IPS-18c (cell line): ENCODE data around the gene TDRD12.
"Not testable (repeated sequence)": the region's sequence is repeated elsewhere in the genome, so short reads cannot be mapped to it uniquely, and the experiment has no call there.

Experiments
- H3K4me3 ChIP-seq: 2 replicates; pipeline ENCODE4 v1.7.0; 2013; ENCODE audit warnings: low read depth, mild to moderate bottlenecking, low read length, moderate library complexity; ENCODE audit not compliant: insufficient read depth
- H3K9me3 ChIP-seq: one replicate; pipeline ENCODE4 v1.6.1; 2013; ENCODE audit warnings: mild to moderate bottlenecking, low read length, moderate library complexity; ENCODE audit not compliant: control insufficient read depth, insufficient read depth

TDRD12 gene

DNA sequence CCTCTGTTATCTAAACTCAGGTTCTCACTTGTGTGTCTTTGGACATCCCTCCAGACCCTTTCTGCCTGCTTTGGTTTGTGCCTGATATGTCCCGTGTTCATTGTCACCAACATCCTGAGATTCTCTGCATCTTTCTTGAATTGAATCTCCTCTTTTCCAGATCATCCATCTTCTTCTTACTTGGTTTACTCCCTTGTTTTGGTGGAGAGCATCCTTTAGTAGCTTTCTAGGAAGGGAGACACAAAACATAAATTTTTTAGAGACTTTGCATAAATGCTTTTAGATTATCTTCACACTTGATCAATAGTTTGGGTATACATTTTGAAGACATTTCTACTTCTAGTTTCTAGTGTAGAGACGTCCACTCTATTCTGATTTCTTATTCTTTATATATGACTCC is 61.7 kb downstream of the TDRD12 start:
- H3K9me3 ChIP-seq = no peaks in the 10 kb centered on the region
- H3K4me3 ChIP-seq = no peak overlapping the region

- not testable (repeated sequence) for H3K9me3 ChIP-seq
Measured at GRCh38 chr19:32782089-32782488, 62.5 kb downstream of the TDRD12 start.

DNA sequence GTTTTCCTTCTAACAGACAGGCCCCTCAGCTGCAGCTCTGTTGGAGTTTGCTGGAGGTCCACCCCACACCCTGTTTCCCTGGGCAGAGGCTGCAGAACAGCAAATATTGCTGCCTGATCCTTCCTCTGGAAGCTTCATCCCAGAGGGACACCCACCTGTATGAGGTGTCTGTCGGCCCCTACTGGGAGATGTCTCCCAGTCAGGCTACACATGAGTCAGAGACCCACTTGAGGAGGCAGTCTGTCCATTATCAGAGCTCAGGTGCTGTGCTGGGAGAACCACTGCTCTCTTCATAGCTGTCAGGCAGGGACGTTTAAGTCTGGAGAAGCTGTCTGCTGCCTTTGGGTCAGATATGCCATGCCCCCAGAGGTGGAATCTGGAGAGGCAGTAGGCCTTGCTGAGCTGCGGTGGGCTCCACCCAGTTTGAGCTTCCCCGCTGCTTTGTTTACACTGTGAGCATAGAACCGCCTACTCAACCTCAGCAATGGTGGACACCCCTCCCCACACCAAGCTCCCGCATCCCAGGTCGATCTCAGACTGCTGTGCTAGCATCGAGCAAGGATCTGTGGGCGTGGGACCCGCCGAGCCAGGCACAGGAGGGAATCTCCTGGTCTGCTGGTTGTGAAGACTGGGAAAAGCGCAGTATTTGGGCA is 67.7 kb downstream of the TDRD12 start:
- not testable (repeated sequence) for H3K4me3 ChIP-seq, H3K9me3 ChIP-seq

More at GRCh38 chr19:32782089-32782488, 62.5 kb downstream of the TDRD12 start:
- not testable (repeated sequence) for H3K4me3 ChIP-seq

GRCh38 chr19:32787895-32788294 is 68.3 kb downstream of the TDRD12 start:
- H3K9me3 ChIP-seq, H3K4me3 ChIP-seq: not testable (repeated sequence)

DNA sequence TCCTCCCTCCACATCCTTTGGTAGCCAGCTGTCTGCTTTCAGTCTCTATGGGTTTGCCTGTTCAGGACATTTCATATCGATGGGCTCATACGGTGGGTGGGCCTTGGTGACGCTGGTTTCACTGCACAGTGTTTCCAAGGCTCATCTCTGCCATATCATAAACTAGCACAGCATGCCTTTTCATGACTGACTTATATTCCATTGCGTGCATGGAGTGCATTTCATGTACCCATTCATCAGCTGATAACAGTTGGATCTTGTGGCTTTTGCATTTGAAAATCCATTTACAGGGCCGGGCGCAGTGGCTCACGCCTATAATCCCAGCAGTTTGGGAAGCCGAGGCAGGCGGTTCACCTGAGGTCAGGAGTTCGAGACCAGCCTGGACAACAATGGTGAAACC is 69.9 kb downstream of the TDRD12 start:
- no peaks in the 10 kb centered on the region for H3K9me3 ChIP-seq
- H3K4me3 ChIP-seq = no peak overlapping the region

GRCh38 chr19:32798201-32798600 is 78.6 kb downstream of the TDRD12 start:
- Histone ChIP-seq H3K9me3 (no peaks in the 10 kb centered on the region), H3K4me3 (no peak overlapping the region)

GRCh38 chr19:32800191-32800590 is 80.6 kb downstream of the TDRD12 start:
- Histone ChIP-seq H3K4me3 (no peak overlapping the region), H3K9me3 (no peaks in the 10 kb centered on the region)

GRCh38 chr19:32800754-32801153 is 81.2 kb downstream of the TDRD12 start:
- Histone ChIP-seq H3K4me3 (no peak overlapping the region), H3K9me3 (no peaks in the 10 kb centered on the region)

DNA sequence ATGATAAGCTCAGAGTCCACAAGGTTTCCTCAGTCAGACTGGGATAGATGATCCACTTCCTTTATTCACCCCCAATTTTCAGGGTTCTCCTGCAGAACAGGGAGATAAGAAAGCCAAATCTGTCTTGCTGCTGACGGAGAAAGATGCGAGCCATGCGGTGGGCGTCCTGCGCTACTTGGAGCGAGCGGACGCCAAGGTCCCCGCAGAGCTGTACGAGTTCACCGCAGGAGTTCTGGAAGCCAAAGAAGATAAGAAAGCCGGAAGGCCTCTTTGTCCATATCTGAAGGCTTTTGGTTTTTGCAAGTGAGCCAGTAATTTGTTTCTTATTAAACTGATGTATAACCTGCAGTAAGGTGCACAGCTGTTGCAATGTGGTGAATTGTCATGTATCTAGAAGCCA is 83.3 kb downstream of the TDRD12 start:
- H3K9me3 ChIP-seq = no peaks in the 10 kb centered on the region
- H3K4me3 ChIP-seq = no peak overlapping the region

GRCh38 chr19:32808236-32808635 is 88.7 kb downstream of the TDRD12 start:
- no peak overlapping the region for H3K4me3 ChIP-seq
- no peaks in the 10 kb centered on the region for H3K9me3 ChIP-seq

DNA sequence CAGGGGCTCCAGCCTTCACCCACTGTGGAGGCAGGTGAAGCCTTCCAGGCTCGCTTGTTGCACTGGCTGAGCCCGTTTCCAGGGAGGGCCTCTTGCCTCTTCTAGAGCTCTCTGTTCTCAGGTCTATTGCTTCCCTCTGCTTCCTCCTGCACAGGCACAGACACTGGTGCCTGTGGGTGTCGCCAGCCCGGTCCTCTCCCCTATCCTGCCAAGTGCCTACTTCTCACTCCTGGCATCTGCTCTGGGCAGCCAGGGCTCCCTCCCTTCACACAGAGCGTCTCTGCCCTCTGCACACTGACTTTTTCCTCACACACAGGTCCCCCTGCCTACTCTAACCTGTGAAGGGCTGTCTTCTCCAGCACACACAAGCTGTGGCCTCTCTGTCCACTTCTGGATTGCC is 89.7 kb downstream of the TDRD12 start:
- H3K9me3 ChIP-seq = no peaks in the 10 kb centered on the region
- no peak overlapping the region for H3K4me3 ChIP-seq

- H3K9me3 ChIP-seq = no peaks in the 10 kb centered on the region
- no peak overlapping the region for H3K4me3 ChIP-seq
Measured at GRCh38 chr19:32809754-32810153, 90.2 kb downstream of the TDRD12 start.

DNA sequence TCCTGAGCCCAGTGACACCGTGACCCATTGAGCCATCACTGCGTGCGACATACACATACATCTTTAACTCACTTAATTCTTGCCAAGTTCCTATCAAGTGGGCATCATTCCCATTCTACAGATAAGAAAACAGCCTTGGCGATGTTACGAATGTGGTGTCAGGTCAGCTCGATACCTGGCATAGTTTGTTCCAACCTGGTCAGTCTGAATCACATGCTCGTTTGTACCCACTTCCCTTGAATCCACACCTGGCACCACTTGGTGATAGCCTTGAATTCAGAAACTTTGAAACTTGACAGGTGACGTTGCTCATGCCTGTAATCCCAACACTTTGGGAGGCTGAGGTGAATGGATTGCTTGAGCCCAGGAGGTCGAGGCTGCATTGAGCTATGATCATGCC is 90.9 kb downstream of the TDRD12 start:
- Histone ChIP-seq H3K4me3 (no peak overlapping the region), H3K9me3 (no peaks in the 10 kb centered on the region)

GRCh38 chr19:32811151-32811550 is 91.6 kb downstream of the TDRD12 start:
- Histone ChIP-seq H3K4me3 (no peak overlapping the region), H3K9me3 (no peaks in the 10 kb centered on the region)

DNA sequence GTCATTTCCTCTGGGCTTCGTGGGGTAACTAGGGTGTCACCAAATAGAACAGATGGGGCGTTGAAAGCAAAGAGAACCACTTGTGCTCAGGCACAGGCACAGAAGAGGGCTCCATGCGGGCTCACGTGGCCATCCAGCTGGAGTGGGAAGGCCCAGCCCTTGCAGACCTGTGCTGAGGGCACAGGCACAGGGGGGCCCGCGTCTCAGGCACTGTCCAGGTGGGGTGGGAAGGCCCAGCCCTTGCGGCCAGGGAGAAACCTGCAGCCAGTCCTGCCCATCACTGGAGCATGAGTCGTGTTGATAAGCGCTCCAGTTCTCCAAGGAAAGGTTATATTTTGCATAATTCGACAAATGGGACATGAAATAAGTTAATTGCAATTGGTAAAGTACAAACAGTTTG is 92.5 kb downstream of the TDRD12 start:
- Histone ChIP-seq H3K9me3 (no peaks in the 10 kb centered on the region), H3K4me3 (no peak overlapping the region)

DNA sequence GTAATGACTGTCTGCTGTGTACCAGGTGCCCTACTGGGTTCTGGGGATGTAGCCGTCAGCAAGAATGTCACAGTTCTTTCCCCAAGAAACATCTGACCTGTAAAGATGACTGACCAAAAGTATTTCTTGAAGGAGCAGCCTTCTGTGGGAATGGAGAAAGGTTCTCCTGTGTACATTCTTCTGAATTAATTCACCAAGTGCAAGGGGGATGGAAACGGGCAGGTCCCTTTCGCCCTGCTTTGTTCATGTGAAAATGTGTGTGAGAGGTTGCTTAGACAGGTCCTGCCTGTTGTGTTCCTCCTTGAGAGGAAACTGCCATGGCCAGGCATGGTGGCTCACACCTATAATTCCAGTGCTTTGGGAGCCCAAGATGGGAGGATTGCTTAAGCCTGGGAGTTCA is 93.0 kb downstream of the TDRD12 start:
- no peaks in the 10 kb centered on the region for H3K9me3 ChIP-seq
- H3K4me3 ChIP-seq = no peak overlapping the region

DNA sequence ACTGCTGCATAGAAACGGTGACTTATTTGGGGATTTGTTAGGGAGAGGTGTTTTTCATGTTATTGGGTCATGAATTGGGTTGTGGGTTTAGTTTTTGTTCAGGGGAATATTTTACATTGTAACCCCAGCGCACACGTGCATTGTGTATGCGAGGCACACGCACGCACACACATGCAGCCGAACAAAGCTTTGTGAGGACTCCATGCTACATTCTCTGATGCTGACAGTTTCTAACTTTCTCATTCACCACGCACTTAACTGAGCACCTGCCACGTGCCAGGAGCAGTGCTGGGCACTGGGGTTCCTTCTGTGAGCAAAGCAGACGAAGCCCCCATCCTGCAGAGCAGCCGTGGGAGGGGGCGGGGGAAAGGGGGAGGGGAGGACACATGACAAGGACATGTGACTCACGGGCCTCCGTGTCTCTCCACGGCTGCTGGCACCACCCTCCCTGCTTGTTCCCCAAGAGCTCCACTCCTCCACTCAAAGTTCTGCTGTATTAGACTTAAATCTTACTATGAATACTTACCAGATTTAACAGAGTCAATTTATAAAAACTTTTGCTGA is 94.4 kb downstream of the TDRD12 start:
- Histone ChIP-seq H3K9me3 (no peaks in the 10 kb centered on the region), H3K4me3 (no peak overlapping the region)

DNA sequence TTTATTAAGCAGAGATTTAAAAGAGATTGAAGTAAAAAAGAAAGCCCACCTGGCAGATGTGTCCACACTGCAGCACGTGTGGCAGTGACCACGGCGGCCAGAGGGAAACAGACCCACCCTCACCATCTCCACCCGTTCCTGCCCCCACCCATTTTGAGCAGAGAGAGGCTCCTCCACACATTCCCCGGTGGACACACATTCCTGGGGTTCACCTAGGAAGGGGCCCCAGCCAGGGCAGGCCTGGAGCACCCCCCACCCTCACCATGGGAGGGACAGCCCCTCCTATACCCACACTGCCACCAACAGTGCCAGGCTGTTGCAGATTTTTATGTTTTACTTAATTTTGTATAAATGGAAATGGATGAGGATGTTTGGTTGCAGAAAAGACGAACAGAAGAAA is 95.1 kb downstream of the TDRD12 start:
- no peak overlapping the region for H3K4me3 ChIP-seq
- no peaks in the 10 kb centered on the region for H3K9me3 ChIP-seq

DNA sequence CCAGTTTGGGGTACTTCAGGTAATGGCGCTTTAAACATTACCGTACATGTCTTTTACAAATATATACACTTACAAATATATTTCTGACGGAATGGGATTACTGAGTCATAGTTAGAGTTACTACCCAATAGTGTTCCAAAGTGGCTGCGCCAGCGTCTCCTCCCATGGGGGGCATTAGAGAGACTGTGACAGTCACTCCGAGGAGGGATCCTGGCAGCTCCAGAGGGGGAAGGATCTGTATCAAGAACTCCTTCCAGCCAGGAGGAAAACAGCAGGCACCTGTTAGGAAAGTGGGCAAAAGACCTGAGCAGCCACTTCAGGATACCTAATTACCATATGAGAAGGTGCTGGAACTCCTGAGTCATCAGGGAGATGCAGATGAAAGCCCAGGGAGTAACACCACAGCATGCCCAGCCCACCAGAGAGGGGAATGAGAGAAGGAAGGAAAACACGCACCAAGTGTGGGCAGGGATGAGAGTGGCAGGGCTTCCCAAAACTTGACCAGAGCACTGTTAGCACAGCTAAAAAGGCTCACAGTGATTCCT is 97.1 kb downstream of the TDRD12 start:
- Histone ChIP-seq H3K4me3 (no peak overlapping the region), H3K9me3 (no peaks in the 10 kb centered on the region)
